Lower leg skin (tissue), 3 donors: ENCODE data around the gene RAC3.

Experiments used
- CTCF ChIP-seq, 3 donors: fragments of 450-650 bp; IDR thresholded peaks; one replicate each; pipeline ENCODE4 v1.5.1; 2016; ENCODE audit warnings: antibody characterized with exemption in 3 of 3, mild to moderate bottlenecking in 3 of 3, moderate library complexity in 2 of 3
- POLR2A ChIP-seq, 2 donors: fragments of 450-650 bp; IDR thresholded peaks; one replicate each; pipeline ENCODE4 v1.6.1; 2016 to 2017; ENCODE audit warnings: antibody characterized with exemption in 2 of 2, mild to moderate bottlenecking in 1 of 2, moderate library complexity in 1 of 2

GRCh38 chr17:81984773-81985410, 46.6 kb upstream of the RAC3 start:
- TF ChIP-seq POLR2A (IDR thresholded peaks at IDR 0.05) (no peak), CTCF (IDR thresholded peaks at IDR 0.05) (no peak)
